ENCODE data around the gene FAM200C. TPM values are rescaled to one million over a fixed set of nuclear protein-coding genes. Genes with fewer than 3 reads are reported as not detected.

The FAM200C gene
- polyA plus RNA-seq, 3 donors: 0.08 to 0.39 TPM; not detected in 1

- TF ChIP-seq CTCF (IDR thresholded peaks at IDR 0.05): no peak
- Histone ChIP-seq H3K36me3 (replicated peaks in 1 of 2; ENCODE audit: control insufficient read depth in 1 of 2, insufficient read depth in 2 of 2, low read length in 2 of 2) (no peaks in the 10 kb centered on the region), H3K79me2 (ENCODE audit: insufficient read depth, low read length) (no peaks in the 10 kb centered on the region), H3K27ac (ENCODE audit: low read depth in 1 of 2, low read length in 2 of 2) (no peak overlapping the region), H3K27me3 (ENCODE audit: control insufficient read depth in 2 of 2, insufficient read depth in 2 of 2, low read length in 2 of 2) (no peaks in the 10 kb centered on the region), H3K4me2 (replicated peaks; ENCODE audit: extremely low read depth, low read length, poor library complexity, severe bottlenecking) (no peak overlapping the region), H3K4me1 (ENCODE audit: control insufficient read depth in 1 of 2, insufficient read depth in 2 of 2, low read length in 2 of 2) (peaks cover 5 to 15% of the 10 kb centered on the region in 2 donors), H2AFZ (ENCODE audit: insufficient read depth, low read depth, low read length, poor library complexity, severe bottlenecking) (no peak overlapping the region), H4K20me1 (ENCODE audit: insufficient read depth, low read length) (no peaks in the 10 kb centered on the region), H3K4me3 (replicated peaks in 1 of 3; ENCODE audit: low read depth in 2 of 3, low read length in 3 of 3) (no peak overlapping the region), H3K9ac (ENCODE audit: insufficient read depth, low read length, poor library complexity, severe bottlenecking) (no peak overlapping the region), H3K9me3 (replicated peaks in 1 of 2; ENCODE audit: control insufficient read depth in 1 of 2, insufficient read depth in 1 of 2, low read length in 2 of 2) (no peaks in the 10 kb centered on the region)
- Mint-ChIP-seq H3K4me1 (peaks cover 9% of the 10 kb centered on the region), H3K36me3 (no peaks in the 10 kb centered on the region), H3K27ac (no peak overlapping the region), H3K27me3 (ENCODE audit: low read depth in 3 of 3) (peaks cover 0 to 1% (median 0%) of the 10 kb centered on the region in 3 donors), H3K4me3 (no peak overlapping the region), H3K9me3 (peaks cover 0 to 5% (median 0%) of the 10 kb centered on the region in 7 donors)
- intact Hi-C loops (cut with micrococcal nuclease): no loop called here
- DNase-seq: no peak
- WGBS (ENCODE audit: insufficient coverage): no CpG with 5 or more reads among the region's 1 CpG
Observed at GRCh38 chr5:160445132-160445531, 45.3 kb upstream of the FAM200C start.

GRCh38 chr5:160444407-160444806, 44.6 kb upstream of the FAM200C start:
- H3K9me3 Mint-ChIP-seq: peaks cover 0 to 5% (median 0%) of the 10 kb centered on the region in 7 donors
- H3K4me2 ChIP-seq (replicated peaks; ENCODE audit: extremely low read depth, low read length, poor library complexity, severe bottlenecking): no peak overlapping the region
- H3K9me3 ChIP-seq (replicated peaks in 1 of 2; ENCODE audit: control insufficient read depth in 1 of 2, insufficient read depth in 1 of 2, low read length in 2 of 2): no peaks in the 10 kb centered on the region
- no peaks in the 10 kb centered on the region for H3K27me3 ChIP-seq (ENCODE audit: control insufficient read depth in 2 of 2, insufficient read depth in 2 of 2, low read length in 2 of 2)
- intact Hi-C loops (cut with micrococcal nuclease): no loop called here
- no peak overlapping the region for H2AFZ ChIP-seq (ENCODE audit: insufficient read depth, low read depth, low read length, poor library complexity, severe bottlenecking)
- no peaks in the 10 kb centered on the region for H4K20me1 ChIP-seq (ENCODE audit: insufficient read depth, low read length)
- no peak overlapping the region for H3K27ac ChIP-seq (ENCODE audit: low read depth in 1 of 2, low read length in 2 of 2)
- no peaks in the 10 kb centered on the region for H3K27me3 Mint-ChIP-seq (ENCODE audit: low read depth in 3 of 3)
- peaks cover 5 to 16% of the 10 kb centered on the region in 2 donors for H3K4me1 ChIP-seq (ENCODE audit: control insufficient read depth in 1 of 2, insufficient read depth in 2 of 2, low read length in 2 of 2)
- H3K36me3 Mint-ChIP-seq: no peaks in the 10 kb centered on the region
- TF ChIP-seq CTCF (IDR thresholded peaks at IDR 0.05): no peak
- H3K79me2 ChIP-seq (ENCODE audit: insufficient read depth, low read length): no peaks in the 10 kb centered on the region
- WGBS (ENCODE audit: insufficient coverage): no CpG with 5 or more reads among the region's 1 CpG
- peaks cover 9% of the 10 kb centered on the region for H3K4me1 Mint-ChIP-seq
- no peak overlapping the region for H3K4me3 ChIP-seq (replicated peaks in 1 of 3; ENCODE audit: low read depth in 2 of 3, low read length in 3 of 3)
- no peak overlapping the region for H3K9ac ChIP-seq (ENCODE audit: insufficient read depth, low read length, poor library complexity, severe bottlenecking)
- H3K36me3 ChIP-seq (replicated peaks in 1 of 2; ENCODE audit: control insufficient read depth in 1 of 2, insufficient read depth in 2 of 2, low read length in 2 of 2): no peaks in the 10 kb centered on the region
- no peak for DNase-seq
- H3K27ac Mint-ChIP-seq: no peak overlapping the region
- no peak overlapping the region for H3K4me3 Mint-ChIP-seq

All from CD14-positive monocyte (primary cell).